IMR-90 (cell line): ENCODE measurements around the gene TSC22D4. TPM values are rescaled to one million over a fixed set of nuclear protein-coding genes. Genes with fewer than 3 reads are reported as not detected.

Source experiments
- ATAC-seq: fragments of 200-7000 bp; cut with Tn5 transposase; 2 replicates; pipeline ENCODE4 v1.9.1; 2020; ENCODE audit warnings: low read depth, mild to moderate bottlenecking, moderate library complexity
- BruUV-seq: library from RNA; stranded (reverse); fragments of 400-500 nt; replicated peaks from 2 replicates; lab custom pipeline; 2021; lab: Mats Ljungman, UMichigan
- CTCF ChIA-PET: fragments of 300-600 bp; formaldehyde crosslinking; extraction: SDS; loops from one replicate; lab custom pipeline; 2021; ENCODE audit warnings: antibody characterized with exemption; lab: Yijun Ruan, JAX
- POLR2A ChIA-PET: fragments of 300-600 bp; sonication (Branson Sonifier 250); formaldehyde crosslinking; loops from one replicate; lab custom pipeline; 2022; ENCODE audit warnings: antibody characterized with exemption; ENCODE audit not compliant: unreplicated experiment; lab: Charles Lee
- DNase-seq: peaks from one replicate; pipeline ENCODE4 v3.0.0; 2013
- H2AFZ ChIP-seq: replicated peaks from 2 replicates; pipeline ENCODE3; 2013; ENCODE audit warnings: low read length, mild to moderate bottlenecking; ENCODE audit not compliant: poor library complexity
- H2AK5ac ChIP-seq: 2 replicates; pipeline ENCODE4 v1.6.1; 2013; ENCODE audit warnings: low read depth, low read length, inconsistent platforms
- H2AK9ac ChIP-seq: replicated peaks from 2 replicates; pipeline ENCODE3; 2013; ENCODE audit warnings: mild to moderate bottlenecking, low read depth, low read length, moderate library complexity; ENCODE audit not compliant: poor library complexity
- H2BK120ac ChIP-seq: 2 replicates; pipeline ENCODE4 v1.6.1; 2013; ENCODE audit warnings: low read depth, low read length, inconsistent platforms
- H2BK15ac ChIP-seq: 3 replicates; pipeline ENCODE4 v1.6.1; 2013; ENCODE audit warnings: low read depth, low read length, inconsistent platforms
- H2BK20ac ChIP-seq: 2 replicates; pipeline ENCODE4 v1.6.1; 2013; ENCODE audit warnings: low read depth, mild to moderate bottlenecking, inconsistent platforms, low read length, moderate library complexity
- H2BK5ac ChIP-seq: 2 replicates; pipeline ENCODE4 v1.6.1; 2013; ENCODE audit warnings: mild to moderate bottlenecking, low read depth, low read length, inconsistent platforms; ENCODE audit not compliant: poor library complexity, severe bottlenecking
- H3K14ac ChIP-seq: replicated peaks from 2 replicates; pipeline ENCODE4 v1.6.1; 2013; ENCODE audit warnings: low read depth, low read length, inconsistent platforms
- H3K18ac ChIP-seq: 2 replicates; pipeline ENCODE4 v1.6.1; 2013; ENCODE audit warnings: low read depth, low read length, control low read depth
- H3K23ac ChIP-seq: 2 replicates; pipeline ENCODE4 v1.6.1; 2013; ENCODE audit warnings: low read depth, low read length, inconsistent platforms
- H3K27ac ChIP-seq: 2 replicates; pipeline ENCODE4 v1.5.1; 2013; ENCODE audit warnings: mild to moderate bottlenecking, control low read depth, low read length; ENCODE audit not compliant: insufficient read depth
- H3K27me3 ChIP-seq: 2 replicates; pipeline ENCODE4 v1.6.1; 2013; ENCODE audit warnings: low read length; ENCODE audit not compliant: control insufficient read depth, insufficient read depth
- H3K36me3 ChIP-seq: 2 replicates; pipeline ENCODE4 v1.6.1; 2013; ENCODE audit warnings: low read length, mixed read lengths; ENCODE audit not compliant: control insufficient read depth, insufficient read depth
- H3K4ac ChIP-seq: 2 replicates; pipeline ENCODE4 v1.6.1; 2013; ENCODE audit warnings: low read depth, low read length, inconsistent platforms
- H3K4me1 ChIP-seq: 2 replicates; pipeline ENCODE4 v1.6.1; 2013; ENCODE audit warnings: low read length, mixed read lengths; ENCODE audit not compliant: control insufficient read depth, insufficient read depth
- H3K4me2 ChIP-seq: 2 replicates; pipeline ENCODE4 v1.6.1; 2013; ENCODE audit warnings: low read depth, mild to moderate bottlenecking, control low read depth, low read length, moderate library complexity
- H3K4me3 ChIP-seq: 2 replicates; pipeline ENCODE4 v1.5.1; 2013; ENCODE audit warnings: low read depth, mild to moderate bottlenecking, control low read depth, low read length, moderate library complexity; ENCODE audit not compliant: insufficient read depth
- H3K56ac ChIP-seq: 2 replicates; pipeline ENCODE4 v1.6.1; 2013; ENCODE audit warnings: low read length, inconsistent platforms; ENCODE audit not compliant: insufficient read depth; ENCODE audit errors: extremely low read depth
- H3K79me1 ChIP-seq, 2 experiments: 2 replicates each; pipeline ENCODE4 v1.6.1; 2013; ENCODE audit warnings: low read length in 2 of 2, inconsistent platforms in 1 of 2, low read depth in 1 of 2
- H3K9ac ChIP-seq: 2 replicates; pipeline ENCODE4 v1.6.1; 2013; ENCODE audit warnings: low read depth, low read length, control low read depth
- H3K9me1 ChIP-seq: 2 replicates; pipeline ENCODE4 v1.6.1; 2013; ENCODE audit warnings: low read length, inconsistent platforms; ENCODE audit not compliant: insufficient read depth
- H3K9me3 ChIP-seq: 2 replicates; pipeline ENCODE4 v1.6.1; 2013; ENCODE audit warnings: low read length; ENCODE audit not compliant: control insufficient read depth, insufficient read depth
- H4K20me1 ChIP-seq: 2 replicates; pipeline ENCODE4 v1.6.1; 2013; ENCODE audit warnings: low read length, inconsistent platforms; ENCODE audit not compliant: insufficient read depth
- H4K5ac ChIP-seq: 2 replicates; pipeline ENCODE4 v1.6.1; 2013; ENCODE audit warnings: mild to moderate bottlenecking, low read depth, low read length, control low read depth
- H4K8ac ChIP-seq, 2 experiments: 2 replicates each; pipeline ENCODE4 v1.6.1; 2013; ENCODE audit warnings: low read depth in 2 of 2, low read length in 2 of 2, control low read depth in 1 of 2, inconsistent platforms in 1 of 2
- H4K91ac ChIP-seq: 2 replicates; pipeline ENCODE4 v1.6.1; 2013; ENCODE audit warnings: low read depth, low read length, inconsistent platforms; ENCODE audit not compliant: insufficient read depth
- BHLHE40 ChIP-seq: fragments of 150-350 bp; IDR thresholded peaks from 2 replicates; pipeline ENCODE4 v1.6.1; 2016; ENCODE audit warnings: mild to moderate bottlenecking, low read depth, low read length
- CEBPB ChIP-seq: IDR thresholded peaks from 2 replicates; pipeline ENCODE4 v1.6.1; 2012; ENCODE audit warnings: low read depth, low read length, improper control_type of control experiment
- CHD1 ChIP-seq: IDR thresholded peaks from 2 replicates; pipeline ENCODE4 v1.6.1; 2012; ENCODE audit warnings: low read depth, low read length, improper control_type of control experiment
- CTCF ChIP-seq: conservative IDR thresholded peaks from 2 replicates; pipeline ENCODE4 v1.5.1; 2012; ENCODE audit warnings: mild to moderate bottlenecking, low read depth, low read length, improper control_type of control experiment
- ELK1 ChIP-seq: fragments of 150-350 bp; IDR thresholded peaks from 2 replicates; pipeline ENCODE4 v1.6.1; 2016; ENCODE audit warnings: low read depth, mild to moderate bottlenecking, low read length, moderate library complexity, borderline replicate concordance
- MAFK ChIP-seq: IDR thresholded peaks from 2 replicates; pipeline ENCODE4 v1.6.1; 2012; ENCODE audit warnings: low read depth, low read length, improper control_type of control experiment
- MAZ ChIP-seq: IDR thresholded peaks from 2 replicates; pipeline ENCODE4 v1.6.1; 2012; ENCODE audit warnings: low read depth, mild to moderate bottlenecking, low read length, improper control_type of control experiment, moderate library complexity, borderline replicate concordance
- MXI1 ChIP-seq: IDR thresholded peaks from 2 replicates; pipeline ENCODE4 v1.6.1; 2012; ENCODE audit warnings: low read depth, mild to moderate bottlenecking, low read length, moderate library complexity, borderline replicate concordance
- NFE2L2 ChIP-seq: fragments of 150-350 bp; IDR thresholded peaks from 2 replicates; pipeline ENCODE4 v1.6.1; 2016; ENCODE audit warnings: low read depth, mild to moderate bottlenecking, low read length
- RAD21 ChIP-seq: IDR thresholded peaks from 2 replicates; pipeline ENCODE4 v1.6.1; 2012; ENCODE audit warnings: low read length, improper control_type of control experiment
- RCOR1 ChIP-seq: IDR thresholded peaks from 2 replicates; pipeline ENCODE4 v1.6.1; 2012; ENCODE audit warnings: mild to moderate bottlenecking, low read length, improper control_type of control experiment; ENCODE audit not compliant: insufficient replicate concordance
- SMC3 ChIP-seq: fragments of 150-350 bp; IDR thresholded peaks from 2 replicates; pipeline ENCODE4 v1.6.1; 2016; ENCODE audit warnings: low read depth, mild to moderate bottlenecking, antibody characterized with exemption, low read length, moderate library complexity
- USF2 ChIP-seq: fragments of 150-350 bp; IDR thresholded peaks from 2 replicates; pipeline ENCODE4 v1.6.1; 2017; ENCODE audit warnings: mild to moderate bottlenecking, antibody characterized with exemption, low read length, low read depth
- WGBS, 2 experiments: methylation state at CpG; one replicate each; pipeline versions ENCODE4 v1.1.5 to v1.1.7; 2013; ENCODE audit warnings: missing lambda C conversion rate in 2 of 2; ENCODE audit not compliant: insufficient read length in 1 of 2; ENCODE audit errors: extremely low coverage in 2 of 2; 5-methylcytosine and 5-hydroxymethylcytosine counted together
- dilution Hi-C: fragments of 300-500 bp; cut with HindIII; formaldehyde crosslinking; loops from one replicate; pipeline ENCODE4 v1.14.3; 2018; ENCODE audit warnings: low sequenced_read_pairs; ENCODE audit not compliant: unreplicated experiment
- in situ Hi-C: fragments of 300-500 bp; cut with MboI; formaldehyde crosslinking; loops from 3 replicates; pipeline ENCODE4 v1.14.3; 2019; ENCODE audit warnings: low sequenced_read_pairs, inconsistent platforms, mixed read lengths
- intact Hi-C: fragments of 100-400 bp; cut with micrococcal nuclease; formaldehyde crosslinking; loops from 2 replicates; pipeline ENCODE4 v1.10.0; 2022
- polyA plus RNA-seq, 3 experiments: library from polyadenylated mRNA; depleted of rRNA; stranded (reverse); fragments of >200 nt; gene quantifications; 2 replicates each; pipeline ENCODE4 v1.2.3, GENCODE V29; 2012; ENCODE audit warnings: low replicate concordance in 1 of 3
- total RNA-seq: library from RNA; depleted of rRNA; stranded (reverse); fragments of >200 nt; gene quantifications from 2 replicates; pipeline ENCODE4 v1.2.3, GENCODE V29; 2012

TSC22D4 gene
- total and polyA plus RNA-seq, 2 of the 4 experiments (the other 2 are of a cell fraction) = 9.3 to 29.9 TPM

- H3K36me3 ChIP-seq = peaks cover 43% of the 10 kb centered on the region; the same call in 1 of the 2 replicates
- no peak overlapping the region for H2BK5ac ChIP-seq
- H3K4me2 ChIP-seq = no peak overlapping the region
- H3K4me3 ChIP-seq = no peak overlapping the region
- 18% methylated on average over 6 of the region's 13 CpGs; no CpG with 5 or more reads in 1 of the 2 experiments for WGBS, 2 experiments
- no peak overlapping the region for H2BK20ac ChIP-seq
- no peak overlapping the region for H2AK9ac ChIP-seq
- no peak overlapping the region for H3K27ac ChIP-seq
- no peaks in the 10 kb centered on the region for H3K27me3 ChIP-seq
- H2AK5ac ChIP-seq = no peak overlapping the region
- H3K79me1 ChIP-seq = peaks cover 10 to 33% of the 10 kb centered on the region in 2 experiments; a peak in 3 of 4 replicates
- ATAC-seq (peak; percentile 82), DNase-seq (peak; percentile 64)
- no peak overlapping the region for H3K14ac ChIP-seq
- no peak overlapping the region for H3K4ac ChIP-seq
- no TSS peak for BruUV-seq
- H3K4me1 ChIP-seq = peaks cover 7% of the 10 kb centered on the region
- H4K8ac ChIP-seq = no peak overlapping the region
- no peak overlapping the region for H3K18ac ChIP-seq
- in situ Hi-C loops (loop anchor here (5.0 to 25.0 kb wide), 4 partner anchors 93 to 393 kb away; partner anchors contain the start of genes GIGYF1, GNB2, SLC12A9 and TRIP6), intact Hi-C loops (loop anchor here (1.0 to 2.0 kb wide), 2 partner anchors 90 to 221 kb away; no protein-coding TSS in a partner anchor), dilution Hi-C loops (no loop called here)
- no peaks in the 10 kb centered on the region for H3K9me3 ChIP-seq
- H4K91ac ChIP-seq = no peak overlapping the region
- POLR2A ChIA-PET = interaction anchor here (0.7 kb wide), 1 partner anchor 119 kb away, joined by 18 read pairs; no protein-coding TSS in a partner anchor
- peaks cover 14% of the 10 kb centered on the region for H4K20me1 ChIP-seq
- no peak overlapping the region for H3K9ac ChIP-seq
- peaks cover under 1% of the 10 kb centered on the region; the same call in 1 of the 2 replicates for H3K9me1 ChIP-seq
- H3K56ac ChIP-seq = no peak overlapping the region
- no peak overlapping the region for H3K23ac ChIP-seq
- no peak overlapping the region for H4K5ac ChIP-seq
- H2BK15ac ChIP-seq = no peak overlapping the region
- H2BK120ac ChIP-seq = no peak overlapping the region
- CTCF ChIA-PET = interaction anchor here (0.6 to 1.9 kb wide), 3 partner anchors 13 to 114 kb away, joined by 3 to 5 read pairs (median 4); no protein-coding TSS in a partner anchor
- no peak overlapping the region for H2AFZ ChIP-seq
- TF ChIP-seq SMC3 (peak; percentile 92), ELK1 (no peak), NFE2L2 (no peak), MXI1 (no peak), CTCF (peak; percentile 96), MAFK (no peak), BHLHE40 (no peak), CEBPB (no peak), USF2 (no peak), MAZ (peak; percentile 45; the same call in 1 of the 2 replicates), RCOR1 (no peak), RAD21 (peak; percentile 96), CHD1 (no peak)
These were observed 9.6 kb downstream of the TSC22D4 start for GRCh38 chr7:100469227-100470044.
